Keratinocyte (primary cell): ENCODE results near the gene ADAM12.

Experiments
- CTCF ChIP-seq, 3 experiments: IDR thresholded peaks in 1 of 3; conservative IDR thresholded peaks in 1 of 3; optimal IDR thresholded peaks in 1 of 3; 2 replicates in 2 of 3; 3 replicates in 1 of 3; pipeline versions ENCODE3 to v1.5.1; 2011; ENCODE audit warnings: low read length in 3 of 3, mild to moderate bottlenecking in 3 of 3, moderate library complexity in 2 of 3, control low read depth in 1 of 3, inconsistent platforms in 1 of 3; ENCODE audit not compliant: insufficient read depth in 2 of 3; ENCODE audit errors: extremely low read depth in 1 of 3
- EZH2 ChIP-seq: IDR thresholded peaks from one replicate; pipeline ENCODE4 v1.6.1; 2012; ENCODE audit warnings: inconsistent platforms, mild to moderate bottlenecking, low read length, moderate library complexity

DNA sequence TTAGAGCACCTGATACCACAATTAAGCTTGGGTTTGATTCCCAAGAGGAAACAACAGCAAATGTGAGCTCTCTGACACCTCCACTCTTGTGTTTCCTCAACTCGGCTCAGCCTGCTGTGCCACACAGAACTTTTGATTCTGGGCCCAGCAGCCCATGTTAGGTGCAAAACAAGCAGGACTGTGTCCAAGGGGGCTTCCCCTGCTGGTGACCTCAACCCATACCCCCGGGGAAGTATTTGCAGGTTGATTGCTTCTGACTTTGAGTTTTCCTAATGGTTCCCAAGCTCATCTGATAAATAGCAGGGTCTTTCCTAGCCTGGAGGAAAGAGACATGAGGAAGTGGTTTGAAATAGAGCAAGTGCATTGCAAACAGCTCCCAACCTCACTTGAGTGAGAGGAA lies 43.5 kb upstream of the ADAM12 start:
- no peak for TF ChIP-seq CTCF (optimal IDR thresholded peaks at IDR 0.05 in 1 of 3, IDR thresholded peaks at IDR 0.05 in 1 of 3, conservative IDR thresholded peaks at IDR 0.05 in 1 of 3; ENCODE audit: extremely low read depth in 1 of 3, insufficient read depth in 2 of 3, low read length in 3 of 3)
- TF ChIP-seq EZH2, result no peak
